ENCODE results near the gene FAM241B.

The FAM241B gene

GRCh38 chr10:69659241-69660038 lies 29.4 kb downstream of the FAM241B start:
- H3K27me3 ChIP-seq (ENCODE audit: low read length) = no peaks in the 10 kb centered on the region
- H3K4me3 ChIP-seq (ENCODE audit: insufficient read depth, low read length, poor library complexity, severe bottlenecking) = no peak overlapping the region
- TF ChIP-seq EZH2phosphoT487 (conservative IDR thresholded peaks at IDR 0.05; ENCODE audit: low read length) = no peak
- no peak for TF ChIP-seq CTCF (IDR thresholded peaks at IDR 0.05; ENCODE audit: insufficient read depth, low read length, poor library complexity, severe bottlenecking)

GRCh38 chr10:69660296-69660695 lies 30.2 kb downstream of the FAM241B start:
- Histone ChIP-seq H3K36me3 (ENCODE audit: low read length) (no peaks in the 10 kb centered on the region), H3K9me3 (ENCODE audit: insufficient read depth, low read length) (no peaks in the 10 kb centered on the region), H3K4me3 (ENCODE audit: insufficient read depth, low read length, poor library complexity, severe bottlenecking) (no peak overlapping the region), H4K20me1 (ENCODE audit: low read depth, low read length) (no peaks in the 10 kb centered on the region), H3K9ac (ENCODE audit: low read length) (no peak overlapping the region), H3K4me2 (ENCODE audit: low read depth, low read length, poor library complexity, severe bottlenecking) (no peak overlapping the region), H2AFZ (ENCODE audit: low read depth, low read length, severe bottlenecking) (no peak overlapping the region), H3K9me2 (replicated peaks; ENCODE audit: insufficient read depth, low read length) (no peaks in the 10 kb centered on the region), H3K27ac (ENCODE audit: low read depth, low read length) (no peak overlapping the region), H3K79me2 (ENCODE audit: insufficient read depth, low read length) (no peaks in the 10 kb centered on the region), H3K27me3 (ENCODE audit: low read length) (no peaks in the 10 kb centered on the region), H3F3A (ENCODE audit: insufficient read depth) (no peaks in the 10 kb centered on the region)
- TF ChIP-seq EZH2phosphoT487 (conservative IDR thresholded peaks at IDR 0.05; ENCODE audit: low read length) (no peak), CTCF (IDR thresholded peaks at IDR 0.05; ENCODE audit: insufficient read depth, low read length, poor library complexity, severe bottlenecking) (no peak)

More at GRCh38 chr10:69659241-69660038, 29.4 kb downstream of the FAM241B start:
- Histone ChIP-seq H4K20me1 (ENCODE audit: low read depth, low read length) (no peaks in the 10 kb centered on the region), H3K9me3 (ENCODE audit: insufficient read depth, low read length) (no peaks in the 10 kb centered on the region), H3F3A (ENCODE audit: insufficient read depth) (no peaks in the 10 kb centered on the region), H3K4me2 (ENCODE audit: low read depth, low read length, poor library complexity, severe bottlenecking) (no peak overlapping the region), H2AFZ (ENCODE audit: low read depth, low read length, severe bottlenecking) (no peak overlapping the region), H3K79me2 (ENCODE audit: insufficient read depth, low read length) (no peaks in the 10 kb centered on the region), H3K9ac (ENCODE audit: low read length) (no peak overlapping the region), H3K36me3 (ENCODE audit: low read length) (no peaks in the 10 kb centered on the region), H3K9me2 (replicated peaks; ENCODE audit: insufficient read depth, low read length) (no peaks in the 10 kb centered on the region), H3K27ac (ENCODE audit: low read depth, low read length) (no peak overlapping the region)

GRCh38 chr10:69661414-69662172 lies 31.5 kb downstream of the FAM241B start:
- H3K4me2 ChIP-seq (ENCODE audit: low read depth, low read length, poor library complexity, severe bottlenecking) = no peak overlapping the region
- TF ChIP-seq EZH2phosphoT487 (conservative IDR thresholded peaks at IDR 0.05; ENCODE audit: low read length) (no peak), CTCF (IDR thresholded peaks at IDR 0.05; ENCODE audit: insufficient read depth, low read length, poor library complexity, severe bottlenecking) (no peak)
- H3K9me2 ChIP-seq (replicated peaks; ENCODE audit: insufficient read depth, low read length) = no peaks in the 10 kb centered on the region
- H3F3A ChIP-seq (ENCODE audit: insufficient read depth) = no peaks in the 10 kb centered on the region
- no peaks in the 10 kb centered on the region for H4K20me1 ChIP-seq (ENCODE audit: low read depth, low read length)
- H2AFZ ChIP-seq (ENCODE audit: low read depth, low read length, severe bottlenecking) = no peak overlapping the region
- H3K9ac ChIP-seq (ENCODE audit: low read length) = no peak overlapping the region
- H3K27me3 ChIP-seq (ENCODE audit: low read length) = no peaks in the 10 kb centered on the region
- no peak overlapping the region for H3K4me3 ChIP-seq (ENCODE audit: insufficient read depth, low read length, poor library complexity, severe bottlenecking)
- H3K9me3 ChIP-seq (ENCODE audit: insufficient read depth, low read length) = no peaks in the 10 kb centered on the region
- H3K27ac ChIP-seq (ENCODE audit: low read depth, low read length) = no peak overlapping the region
- no peaks in the 10 kb centered on the region for H3K36me3 ChIP-seq (ENCODE audit: low read length)
- H3K79me2 ChIP-seq (ENCODE audit: insufficient read depth, low read length) = no peaks in the 10 kb centered on the region
